HG02763 (cell line): ENCODE measurements around the gene CCL13.
A peak's percentile ranks its signal among the peaks of the same experiment; 100 is the strongest.

Experiments used
- ATAC-seq: cut with Tn5 transposase; IDR thresholded peaks from one replicate; pipeline ENCODE4 v1.9.1; 2021; ENCODE audit warnings: mild to moderate bottlenecking, moderate library complexity; ENCODE audit not compliant: unreplicated experiment

The CCL13 gene

GRCh38 chr17:34361478-34362061, 5.3 kb downstream of the CCL13 start:
- ATAC-seq = peak; percentile 50

DNA sequence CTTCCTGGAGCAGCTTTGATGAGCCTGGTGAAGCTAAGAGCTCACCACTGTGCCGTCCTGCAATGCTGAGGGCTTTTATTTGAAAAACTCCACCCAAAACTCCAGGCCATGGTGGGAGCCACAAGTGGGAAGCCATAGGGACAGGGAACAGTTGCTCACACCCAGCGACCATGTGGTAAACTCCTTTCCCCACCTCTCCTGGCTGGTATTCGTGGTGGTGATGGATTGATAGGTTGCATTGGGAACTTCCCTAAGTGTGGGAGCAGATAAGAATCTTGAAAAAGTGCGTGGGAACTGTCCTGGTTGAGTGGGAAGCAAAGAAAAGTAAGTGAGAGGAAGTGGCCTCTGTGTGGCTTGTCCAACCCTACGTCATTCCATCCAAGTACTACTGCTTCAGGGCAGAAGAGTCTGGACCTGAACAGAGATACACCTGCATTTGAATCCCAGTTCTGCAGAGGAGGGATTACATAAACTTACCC, 6.9 kb downstream of the CCL13 start, which contains the start of gene CCL1:
TSS of gene CCL1 (minus strand) at position 51 of the 479 bp plus-strand sequence. CDS start 72 bp downstream, outside the sequence.
- ATAC-seq = no peak

- no peak for ATAC-seq
Observed at GRCh38 chr17:34364751-34365150, 8.5 kb downstream of the CCL13 start.

DNA sequence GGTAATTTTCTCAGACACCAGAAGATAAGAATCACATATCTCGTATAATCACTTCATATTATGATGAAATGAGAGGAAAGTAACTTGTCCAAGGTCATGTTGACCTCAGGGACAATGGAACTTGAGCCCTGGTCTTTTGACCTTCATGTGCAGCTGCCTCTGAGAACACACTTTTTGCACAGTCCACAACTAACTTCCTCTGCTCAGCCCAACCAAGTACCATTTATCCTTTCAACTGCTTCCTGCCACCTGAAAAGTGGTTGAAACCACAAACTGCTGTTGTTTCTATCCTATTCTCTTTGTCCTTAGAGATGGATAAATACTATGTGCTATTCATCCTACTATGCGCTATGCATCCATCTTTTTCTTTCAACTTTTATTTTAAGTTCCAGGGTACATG, 9.1 kb downstream of the CCL13 start:
- ATAC-seq = no peak

DNA sequence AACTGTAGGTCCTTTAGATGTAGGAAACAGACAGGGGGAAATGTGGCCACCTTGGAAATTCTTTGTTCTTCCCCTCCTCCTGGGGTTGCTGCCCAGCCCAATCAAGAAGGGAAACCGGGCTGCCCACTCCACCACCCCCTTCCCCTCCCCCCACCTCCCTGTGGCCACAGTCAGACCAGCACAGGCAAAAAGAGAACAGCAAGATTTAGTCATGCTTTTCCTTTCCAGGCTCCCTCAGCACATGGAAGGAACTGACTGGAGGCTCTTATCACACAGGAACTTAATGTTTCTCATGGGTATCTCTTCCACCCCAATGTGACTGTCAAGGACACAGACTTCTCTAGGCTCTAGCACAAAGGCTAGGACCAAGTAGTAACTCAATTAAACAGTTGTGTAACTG, 9.7 kb downstream of the CCL13 start:
- ATAC-seq = no peak

DNA sequence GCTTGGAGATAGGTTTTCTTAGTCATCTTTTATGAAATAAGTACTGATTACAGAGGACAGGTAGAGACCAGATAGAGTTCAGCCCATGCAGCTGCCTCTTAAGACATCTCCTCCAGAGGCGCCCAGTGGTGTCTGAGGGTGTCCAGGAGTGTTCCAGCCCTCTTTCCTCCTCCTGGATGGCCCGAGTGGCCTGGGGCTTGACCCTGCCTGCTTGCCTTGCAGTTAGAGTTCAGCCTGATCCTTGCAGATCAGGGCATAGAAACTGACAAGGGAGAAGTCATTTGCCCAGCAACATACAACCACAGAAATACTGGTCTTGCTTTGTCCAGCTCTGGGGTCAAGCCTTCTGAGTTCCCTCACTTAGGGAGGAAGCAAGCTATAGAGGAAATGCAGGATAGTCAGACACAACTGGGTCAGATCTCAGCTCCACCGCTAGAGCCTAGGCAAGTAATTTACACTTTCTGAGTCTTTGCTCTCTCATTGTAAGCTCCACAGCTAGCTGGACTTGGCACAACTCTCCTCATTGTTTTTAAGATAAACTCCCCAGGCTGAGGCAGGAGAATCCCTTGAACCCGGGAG, 10.3 kb downstream of the CCL13 start:
- ATAC-seq = no peak

DNA sequence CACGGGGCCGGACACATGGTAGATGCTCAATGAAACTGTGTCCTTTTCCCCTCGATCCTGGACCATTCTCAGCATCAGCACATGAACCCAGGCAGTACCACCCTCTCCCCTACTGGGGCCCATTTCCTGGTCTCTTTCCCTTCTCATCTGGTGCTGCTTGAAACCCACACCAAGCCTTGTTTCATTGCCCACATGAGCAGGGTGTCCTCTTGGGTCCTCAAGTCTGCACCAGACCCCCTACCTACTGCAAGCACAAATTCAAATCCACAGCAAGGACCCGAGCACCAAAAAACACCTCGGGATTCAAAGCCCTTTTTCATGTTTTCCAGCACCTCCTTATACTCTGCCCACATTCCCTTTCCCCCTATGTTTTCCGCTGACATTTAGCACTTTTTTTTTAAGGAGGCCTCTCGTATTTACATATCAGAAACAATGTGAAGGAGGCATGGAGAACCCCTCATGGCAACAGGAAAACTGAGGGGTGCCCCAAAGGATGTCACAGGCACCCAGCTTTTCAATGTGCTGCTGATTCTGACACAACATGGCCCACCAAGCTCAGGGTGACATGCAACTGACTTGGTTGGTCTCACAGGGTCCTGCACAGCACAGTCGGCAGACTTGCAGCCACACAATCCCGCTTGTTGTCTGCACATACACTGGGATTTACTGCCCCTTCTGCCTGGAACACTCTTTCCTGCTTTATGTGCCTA, 11.4 kb downstream of the CCL13 start:
- no peak for ATAC-seq

DNA sequence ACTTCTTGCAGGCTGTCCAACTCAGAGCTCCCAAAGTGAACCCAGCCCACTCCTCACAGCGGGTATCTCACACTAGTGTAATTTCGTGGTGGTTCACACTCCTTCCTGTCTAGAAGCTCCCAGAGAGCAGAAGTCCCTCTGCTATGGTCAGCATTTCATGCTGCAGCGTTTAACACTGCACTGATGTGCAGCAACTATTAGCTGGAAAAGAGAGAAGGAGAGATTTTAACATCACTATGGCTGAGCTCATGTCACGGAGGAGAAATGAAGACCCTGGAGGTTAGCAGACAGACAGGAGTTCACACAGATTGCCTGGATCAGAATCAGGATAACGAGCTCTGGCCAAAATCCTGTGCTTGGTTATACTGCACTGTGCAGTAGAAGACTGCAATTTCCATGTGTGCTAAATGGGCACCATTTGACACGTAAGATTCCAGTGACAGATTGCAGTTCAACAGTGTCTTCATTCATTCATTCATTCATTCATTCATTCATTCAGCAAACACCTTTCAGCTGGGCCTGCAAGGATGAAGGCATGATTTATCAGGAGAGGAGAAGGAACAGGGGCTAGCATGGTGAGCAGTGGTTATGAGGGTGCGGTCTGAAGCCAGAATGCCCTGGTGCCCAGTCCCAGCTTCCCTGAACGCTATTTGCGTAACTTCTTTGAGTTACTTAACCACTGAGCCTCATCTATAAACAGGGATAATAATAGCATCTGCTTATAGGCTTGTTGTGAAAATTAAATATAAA, 12.1 kb downstream of the CCL13 start:
- ATAC-seq = no peak

- ATAC-seq = no peak
Observed at GRCh38 chr17:34368946-34369500, 12.7 kb downstream of the CCL13 start.

DNA sequence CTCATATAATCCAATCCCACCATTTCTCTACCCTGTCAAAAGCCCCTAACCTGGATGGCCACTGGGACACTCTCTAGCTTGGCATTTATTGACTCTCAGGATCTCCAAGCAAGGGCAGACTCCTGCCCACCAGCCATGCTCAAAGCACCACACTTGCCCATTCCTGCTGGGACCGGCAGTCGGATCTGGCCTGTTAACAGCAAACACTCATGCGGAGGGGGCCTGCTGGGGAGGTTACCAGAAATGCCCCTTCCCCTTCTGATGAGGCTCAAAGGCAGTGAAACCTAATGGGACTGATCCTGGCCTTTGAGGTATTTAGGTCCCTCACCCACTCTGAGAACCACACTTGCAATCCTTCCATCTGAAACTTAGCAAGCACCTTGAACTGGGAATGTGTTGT, 13.3 kb downstream of the CCL13 start:
- no peak for ATAC-seq

GRCh38 chr17:34370376-34370996, 14.2 kb downstream of the CCL13 start:
- no peak for ATAC-seq

DNA sequence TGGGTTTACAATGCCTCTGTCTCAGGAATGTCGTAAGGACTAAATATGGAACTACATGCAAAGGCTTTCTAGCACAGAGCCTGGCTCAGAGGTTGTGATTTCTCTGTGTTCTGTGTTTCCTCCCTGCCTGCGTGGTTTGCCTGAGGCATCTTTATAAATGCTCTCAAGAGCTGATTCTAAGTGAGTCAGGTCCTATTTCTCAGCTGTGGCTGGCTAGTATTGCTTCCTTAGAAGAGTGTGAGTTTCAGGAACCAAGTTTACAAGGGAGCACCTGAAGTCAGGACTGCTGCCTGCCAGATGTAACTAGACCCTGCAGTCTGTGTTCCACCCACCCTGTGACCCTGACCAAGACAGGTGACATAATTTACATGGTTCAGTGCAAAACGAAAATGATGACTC, 14.7 kb downstream of the CCL13 start:
- ATAC-seq = no peak

DNA sequence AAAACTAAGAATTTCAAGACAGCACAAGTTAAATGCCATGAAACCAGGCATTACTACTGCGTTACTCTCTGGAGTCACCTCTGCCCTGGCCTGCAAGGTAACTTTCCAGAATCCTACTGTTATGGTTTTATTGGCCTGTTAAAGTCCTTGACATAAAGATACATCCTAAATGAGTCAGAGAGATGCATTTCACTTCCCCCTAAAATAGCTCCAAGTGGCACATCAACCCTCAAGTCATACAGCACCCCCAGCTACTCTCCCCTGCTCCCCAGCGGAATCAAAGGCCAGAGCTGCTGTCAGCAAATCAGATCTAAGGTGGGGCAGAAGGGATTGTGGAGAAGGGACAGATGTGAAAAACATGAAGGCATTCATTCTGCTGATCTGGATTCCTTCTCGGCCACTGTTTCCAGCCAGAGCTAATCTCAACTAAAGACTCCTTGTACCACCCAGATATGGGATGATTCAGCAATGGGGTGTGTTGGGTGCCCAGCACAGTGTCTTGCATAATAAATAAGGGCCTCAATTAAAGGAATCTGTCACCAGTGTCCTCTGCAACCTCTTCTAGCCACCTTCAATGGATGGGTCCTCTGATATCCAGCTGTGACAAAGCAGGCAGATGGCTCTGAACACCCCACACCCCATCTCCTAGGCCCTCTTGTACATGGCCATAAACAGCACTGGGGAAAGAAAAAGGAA, 15.3 kb downstream of the CCL13 start:
- no peak for ATAC-seq

- ATAC-seq = no peak
Observed at GRCh38 chr17:34374457-34374856, 18.2 kb downstream of the CCL13 start.

DNA sequence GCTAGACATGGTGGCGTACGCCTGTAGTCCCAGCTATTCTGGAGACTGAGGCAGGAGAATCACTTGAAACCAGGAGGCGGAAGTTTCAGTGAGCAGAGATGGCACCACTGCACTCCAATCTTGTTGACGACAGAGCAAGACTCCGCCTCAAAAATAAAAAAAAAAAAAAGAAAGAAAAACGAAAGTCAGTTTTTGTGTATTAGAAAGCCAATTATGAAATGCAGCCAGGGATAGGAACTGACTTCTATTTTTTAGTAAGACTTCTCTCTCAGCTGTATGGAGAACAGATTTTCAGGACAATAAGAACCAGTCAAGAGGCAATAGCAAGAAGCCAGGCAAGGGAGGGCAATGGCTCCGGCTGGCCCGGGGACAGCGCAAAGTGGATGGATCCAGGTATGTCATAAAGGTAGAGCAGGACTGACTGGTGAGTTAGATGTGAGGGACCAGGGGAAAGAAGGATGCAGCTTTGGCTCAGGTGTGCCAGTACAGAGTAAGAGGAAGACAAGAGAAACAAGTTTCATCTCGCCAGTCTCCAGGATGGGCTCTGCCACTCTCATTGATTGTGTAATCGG, 19.2 kb downstream of the CCL13 start:
- no peak for ATAC-seq

GRCh38 chr17:34377078-34377823, 21.0 kb downstream of the CCL13 start:
- no peak for ATAC-seq

GRCh38 chr17:34378664-34379101, 22.4 kb downstream of the CCL13 start:
- ATAC-seq = peak; percentile 72

DNA sequence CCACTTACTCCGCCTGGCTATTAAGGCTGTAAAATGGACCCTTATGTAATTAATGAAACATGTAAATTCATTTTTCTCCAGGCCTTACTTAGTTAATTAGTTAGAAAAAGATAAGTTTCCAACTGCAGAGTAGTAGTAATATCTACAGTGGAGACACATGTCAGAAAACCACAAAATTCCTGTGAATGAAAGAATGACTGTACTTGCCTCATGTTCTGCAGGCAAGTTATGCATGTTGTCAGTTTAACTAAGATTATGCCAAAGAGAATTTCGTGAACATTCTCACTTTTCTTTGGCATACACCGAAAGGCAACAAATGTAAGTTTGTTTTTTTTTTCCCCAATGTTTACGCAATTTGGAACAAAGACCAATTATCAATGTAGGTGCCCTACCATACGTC, 23.6 kb downstream of the CCL13 start:
- ATAC-seq = no peak

- no peak for ATAC-seq
Observed at GRCh38 chr17:34382621-34383124, 26.4 kb downstream of the CCL13 start.
